ENCODE data around the gene FOXR1. TPM values are rescaled to one million over a fixed set of nuclear protein-coding genes. Genes with fewer than 3 reads are reported as not detected.

FOXR1 gene
- total and polyA plus RNA-seq, 4 donors: not detected

DNA sequence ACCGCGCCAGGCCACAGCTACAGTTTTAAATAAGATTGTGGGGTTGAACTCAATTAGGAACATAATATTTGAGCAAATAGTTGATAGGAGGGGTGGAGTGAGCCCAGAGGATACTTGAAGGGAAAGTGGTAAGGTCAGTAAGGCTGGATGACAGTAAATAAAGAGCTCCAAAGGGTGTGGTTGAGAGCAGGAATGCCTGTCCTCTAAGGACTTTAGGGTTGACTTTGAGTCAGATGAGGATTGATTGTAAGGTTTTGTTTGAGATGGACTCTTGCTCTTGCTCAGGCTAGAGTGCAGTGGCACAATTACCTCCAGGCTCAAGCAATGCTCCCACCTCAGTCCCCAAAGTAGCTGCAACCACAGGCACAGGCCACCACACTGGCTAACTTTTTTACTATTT, 2.4 kb downstream of the FOXR1 start:
- Histone ChIP-seq H3K9ac (ENCODE audit: insufficient read depth in 1 of 2, low read length in 2 of 2) (no peak overlapping the region), H3K27ac (ENCODE audit: low read depth in 1 of 2, low read length in 1 of 2) (no peak overlapping the region), H3K4me3 (no peak overlapping the region), H3K4me1 (ENCODE audit: control insufficient read depth in 5 of 5, insufficient read depth in 5 of 5, low read length in 5 of 5) (peaks cover 0 to 5% (median 0%) of the 10 kb centered on the region in 5 donors), H3K9me3 (ENCODE audit: control insufficient read depth in 4 of 4, insufficient read depth in 3 of 4, low read length in 3 of 4) (no peaks in the 10 kb centered on the region), H3K27me3 (ENCODE audit: control insufficient read depth in 3 of 3, insufficient read depth in 3 of 3, low read length in 2 of 3) (peaks cover 0 to 7% (median 5%) of the 10 kb centered on the region in 3 donors), H3K36me3 (ENCODE audit: control insufficient read depth in 4 of 4, insufficient read depth in 4 of 4, low read length in 4 of 4) (no peaks in the 10 kb centered on the region)
- no peak for TF ChIP-seq CTCF (IDR thresholded peaks at IDR 0.05; ENCODE audit: control extremely low read depth, extremely low read depth)
- DNase-seq: no peak
- WGBS, 2 donors: 65 to 69% methylated on average over 2 of the region's 2 CpGs
- peak; percentile 82 for ATAC-seq (ENCODE audit: insufficient read depth, low FRiP score)

DNA sequence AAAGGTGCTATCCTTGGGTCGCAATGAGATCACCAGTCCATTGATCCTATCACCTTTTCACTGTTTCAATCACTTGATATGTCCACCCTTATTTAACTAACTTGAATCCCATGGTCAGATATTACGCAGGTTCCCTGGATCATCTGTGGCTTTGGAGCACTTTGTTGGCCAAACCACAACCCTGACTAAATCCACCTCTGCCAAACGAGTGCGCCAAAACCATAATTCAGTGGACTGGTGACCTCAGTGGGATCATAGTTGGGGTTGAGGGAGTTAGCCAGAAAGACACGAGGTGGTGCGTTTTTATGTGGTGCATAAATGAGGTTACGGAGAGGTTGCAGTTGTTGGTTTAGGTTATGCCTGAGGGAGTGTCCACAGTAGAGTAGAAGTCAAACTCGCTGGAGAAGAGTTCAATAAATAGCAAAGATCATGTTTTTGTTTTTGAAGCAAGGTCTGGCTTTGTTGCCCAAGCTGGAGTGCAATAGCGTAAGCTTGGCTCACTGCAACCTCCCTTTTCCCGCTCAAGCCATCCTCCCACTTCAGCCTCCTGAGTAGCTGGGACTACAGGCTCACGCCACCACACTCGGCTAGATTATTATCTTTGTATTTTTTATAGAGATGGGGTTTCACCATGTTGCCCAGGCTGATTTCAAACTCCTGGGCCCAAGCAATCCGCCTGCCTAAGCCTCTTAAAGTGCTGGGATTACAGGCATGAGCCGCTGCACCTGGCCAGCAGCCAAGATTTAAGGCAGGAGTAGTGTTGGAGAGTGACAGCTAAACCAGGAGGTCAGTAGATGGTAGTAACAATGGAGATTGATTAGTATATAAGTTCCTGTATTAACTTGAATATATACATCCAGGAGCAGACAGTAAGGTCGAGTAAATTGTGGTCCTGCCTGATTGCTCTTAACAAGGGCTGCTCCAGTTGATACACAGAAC, 4.5 kb downstream of the FOXR1 start:
- DNase-seq: no peak
- Histone ChIP-seq H3K4me1 (ENCODE audit: control insufficient read depth in 5 of 5, insufficient read depth in 5 of 5, low read length in 5 of 5) (peaks cover 0 to 13% (median 3%) of the 10 kb centered on the region in 5 donors), H3K27me3 (ENCODE audit: control insufficient read depth in 3 of 3, insufficient read depth in 3 of 3, low read length in 2 of 3) (peaks cover 0 to 4% (median 2%) of the 10 kb centered on the region in 3 donors), H3K9me3 (ENCODE audit: control insufficient read depth in 4 of 4, insufficient read depth in 3 of 4, low read length in 3 of 4) (no peaks in the 10 kb centered on the region), H3K27ac (ENCODE audit: low read depth in 1 of 2, low read length in 1 of 2) (no peak overlapping the region), H3K36me3 (ENCODE audit: control insufficient read depth in 4 of 4, insufficient read depth in 4 of 4, low read length in 4 of 4) (no peaks in the 10 kb centered on the region), H3K9ac (ENCODE audit: insufficient read depth in 1 of 2, low read length in 2 of 2) (no peak overlapping the region), H3K4me3 (no peak overlapping the region)
- no peak for TF ChIP-seq CTCF (IDR thresholded peaks at IDR 0.05; ENCODE audit: control extremely low read depth, extremely low read depth)
- 83 to 88% methylated on average over 15 of the region's 15 CpGs for WGBS, 2 donors
- ATAC-seq (ENCODE audit: insufficient read depth, low FRiP score): no peak

- DNase-seq (no peak), ATAC-seq (ENCODE audit: insufficient read depth, low FRiP score) (no peak)
- 24 to 56% methylated on average over 9 of the region's 9 CpGs for WGBS, 2 donors
- Histone ChIP-seq H3K27ac (ENCODE audit: low read depth in 1 of 2, low read length in 1 of 2) (no peak overlapping the region), H3K9me3 (ENCODE audit: control insufficient read depth in 4 of 4, insufficient read depth in 3 of 4, low read length in 3 of 4) (no peaks in the 10 kb centered on the region), H3K4me3 (no peak overlapping the region), H3K4me1 (ENCODE audit: control insufficient read depth in 5 of 5, insufficient read depth in 5 of 5, low read length in 5 of 5) (peaks cover 0 to 13% (median 0%) of the 10 kb centered on the region in 5 donors), H3K9ac (ENCODE audit: insufficient read depth in 1 of 2, low read length in 2 of 2) (no peak overlapping the region), H3K27me3 (ENCODE audit: control insufficient read depth in 3 of 3, insufficient read depth in 3 of 3, low read length in 2 of 3) (no peaks in the 10 kb centered on the region), H3K36me3 (ENCODE audit: control insufficient read depth in 4 of 4, insufficient read depth in 4 of 4, low read length in 4 of 4) (no peaks in the 10 kb centered on the region)
- TF ChIP-seq CTCF (IDR thresholded peaks at IDR 0.05; ENCODE audit: control extremely low read depth, extremely low read depth): no peak
Measured at GRCh38 chr11:118979434-118979833, 7.9 kb downstream of the FOXR1 start.

Data from lung (tissue), 12 donors.